Measurements from ENCODE around the gene RCHY1.
A peak's percentile ranks its signal among the peaks of the same experiment; 100 is the strongest.

Gene RCHY1

GRCh38 chr4:75477201-75477600 lies 37.0 kb downstream of the RCHY1 start:
- TF ChIP-seq CTCF (IDR thresholded peaks at IDR 0.05; ENCODE audit: low read depth, low read length, missing control alignments) = no peak
- no peak overlapping the region for H3K4me3 ChIP-seq (ENCODE audit: low read depth, low read length)
- in situ Hi-C loops (cut with HindIII; ENCODE audit: low sequenced_read_pairs) = no loop called here
- DNase-seq (ENCODE audit: low read depth) = no peak

- in situ Hi-C loops (cut with HindIII; ENCODE audit: low sequenced_read_pairs) = no loop called here
- no peak for DNase-seq (ENCODE audit: low read depth)
- TF ChIP-seq CTCF (IDR thresholded peaks at IDR 0.05; ENCODE audit: low read depth, low read length, missing control alignments) = no peak
- H3K4me3 ChIP-seq (ENCODE audit: low read depth, low read length) = no peak overlapping the region
Observed at GRCh38 chr4:75470738-75471137, 43.5 kb downstream of the RCHY1 start.

- no peak overlapping the region for H3K4me3 ChIP-seq (ENCODE audit: low read depth, low read length)
- no peak for DNase-seq (ENCODE audit: low read depth)
- no peak for TF ChIP-seq CTCF (IDR thresholded peaks at IDR 0.05; ENCODE audit: low read depth, low read length, missing control alignments)
- in situ Hi-C loops (cut with HindIII; ENCODE audit: low sequenced_read_pairs) = no loop called here
Observed at GRCh38 chr4:75469896-75470295, 44.3 kb downstream of the RCHY1 start.

- DNase-seq (ENCODE audit: low read depth) = no peak
- in situ Hi-C loops (cut with HindIII; ENCODE audit: low sequenced_read_pairs) = no loop called here
- no peak for TF ChIP-seq CTCF (IDR thresholded peaks at IDR 0.05; ENCODE audit: low read depth, low read length, missing control alignments)
- no peak overlapping the region for H3K4me3 ChIP-seq (ENCODE audit: low read depth, low read length)
Observed at GRCh38 chr4:75457365-75457764, 56.8 kb downstream of the RCHY1 start.

GRCh38 chr4:75434105-75434504 lies 80.1 kb downstream of the RCHY1 start:
- in situ Hi-C loops (cut with HindIII; ENCODE audit: low sequenced_read_pairs) = no loop called here
- DNase-seq (ENCODE audit: low read depth) = no peak
- TF ChIP-seq CTCF (IDR thresholded peaks at IDR 0.05; ENCODE audit: low read depth, low read length, missing control alignments) = no peak
- H3K4me3 ChIP-seq (ENCODE audit: low read depth, low read length) = no peak overlapping the region

GRCh38 chr4:75432683-75433082 lies 81.5 kb downstream of the RCHY1 start:
- peak; percentile 34 for TF ChIP-seq CTCF (IDR thresholded peaks at IDR 0.05; ENCODE audit: low read depth, low read length, missing control alignments)
- DNase-seq (ENCODE audit: low read depth) = no peak
- no peak overlapping the region for H3K4me3 ChIP-seq (ENCODE audit: low read depth, low read length)
- in situ Hi-C loops (cut with HindIII; ENCODE audit: low sequenced_read_pairs) = no loop called here

- in situ Hi-C loops (cut with HindIII; ENCODE audit: low sequenced_read_pairs) = no loop called here
- no peak overlapping the region for H3K4me3 ChIP-seq (ENCODE audit: low read depth, low read length)
- TF ChIP-seq CTCF (IDR thresholded peaks at IDR 0.05; ENCODE audit: low read depth, low read length, missing control alignments) = no peak
- DNase-seq (ENCODE audit: low read depth) = no peak
Observed at GRCh38 chr4:75429208-75429607, 85.0 kb downstream of the RCHY1 start.
